GM21576 (cell line): ENCODE measurements around the gene WDR77.
A peak's percentile ranks its signal among the peaks of the same experiment; 100 is the strongest.

Experiments
- ATAC-seq: cut with Tn5 transposase; IDR thresholded peaks from one replicate; pipeline ENCODE4 v1.9.1; 2021; ENCODE audit warnings: mild to moderate bottlenecking, moderate library complexity; ENCODE audit not compliant: unreplicated experiment

The WDR77 gene

DNA sequence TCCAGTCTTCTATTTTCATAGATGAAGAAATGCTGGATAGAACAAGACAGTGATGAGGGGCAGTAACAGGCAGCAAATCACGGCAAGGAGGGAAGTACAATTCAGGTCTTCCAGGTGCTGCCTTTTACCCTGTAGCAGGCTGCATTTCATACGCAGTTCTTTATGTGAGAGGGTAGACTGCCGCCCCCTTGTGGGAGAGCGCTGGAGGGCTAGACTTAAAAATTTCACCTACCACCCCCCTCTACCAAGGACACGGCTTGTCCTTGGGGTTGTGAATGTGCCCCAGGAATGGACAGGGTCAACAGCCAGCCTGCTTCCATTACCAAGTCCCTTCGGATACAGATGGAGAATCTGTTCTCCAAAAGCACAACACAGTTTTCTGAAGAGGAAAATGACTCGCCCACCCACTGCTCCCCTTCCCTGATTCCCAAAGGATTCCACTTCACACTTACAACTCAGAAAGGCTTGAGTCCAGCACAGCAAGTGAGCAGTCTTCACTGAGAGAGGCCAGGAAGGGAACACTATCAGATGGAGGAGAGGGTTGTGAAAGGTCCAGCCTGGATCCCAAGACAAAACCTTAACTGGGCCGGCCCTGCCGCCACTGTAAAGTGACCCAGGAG lies 7.4 kb downstream of the WDR77 start:
- no peak for ATAC-seq

DNA sequence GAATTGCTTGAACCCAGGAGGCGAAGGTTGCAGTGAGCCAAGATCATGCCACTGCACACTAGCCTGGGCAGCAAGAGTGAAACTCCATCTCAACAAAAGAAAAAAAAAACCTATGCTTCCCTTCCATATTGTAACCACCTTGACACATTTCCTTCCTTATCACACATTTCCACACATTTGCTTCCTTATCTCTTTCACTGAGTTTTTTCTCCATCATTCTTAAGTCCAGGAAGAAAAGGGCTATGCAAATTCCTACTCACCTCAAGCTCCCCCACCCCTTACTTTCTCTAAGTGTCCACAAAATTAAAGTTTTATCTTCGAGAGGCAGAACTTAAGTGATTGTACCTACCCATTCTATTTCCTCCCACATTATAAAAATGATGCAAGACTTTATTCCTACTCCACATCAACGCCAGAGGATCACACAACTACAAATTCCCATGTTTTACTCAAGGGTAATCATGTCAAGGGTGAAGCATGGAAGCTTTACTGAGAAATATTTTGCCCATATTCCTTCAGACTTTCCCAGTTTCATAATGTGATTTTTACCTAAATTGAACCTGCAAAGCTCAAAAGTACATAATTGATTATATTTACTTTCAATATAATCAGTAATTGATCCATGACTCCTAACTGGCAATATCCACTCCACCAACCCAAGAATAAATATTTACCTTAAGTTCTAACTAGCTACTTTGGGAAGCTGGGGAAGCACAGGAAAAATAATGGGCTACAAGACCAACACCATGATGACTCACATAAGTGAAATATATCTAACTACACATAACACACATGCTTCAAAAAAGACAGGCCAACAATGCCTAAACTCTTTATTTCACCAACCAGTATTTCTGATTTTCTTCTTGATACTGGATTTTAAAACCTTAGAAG lies 9.3 kb downstream of the WDR77 start:
- ATAC-seq = no peak

DNA sequence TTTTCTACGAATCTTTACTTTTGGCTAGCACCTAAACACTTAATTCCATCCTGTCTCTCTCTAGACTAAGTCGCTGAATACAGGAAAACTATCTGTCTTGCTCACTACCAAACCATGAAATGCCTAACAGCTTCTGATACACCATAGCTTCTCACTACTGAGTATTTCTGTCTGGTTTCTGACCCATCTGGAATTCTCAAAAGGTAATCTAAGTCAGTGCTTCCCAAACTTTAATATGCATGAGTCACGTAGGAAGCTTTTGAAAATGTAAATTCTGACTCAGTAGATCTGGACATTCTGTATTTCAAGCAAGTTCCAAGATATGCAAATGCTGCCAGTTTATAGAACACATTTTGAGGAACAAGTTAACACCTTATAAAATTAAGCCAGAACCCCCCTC lies 12.3 kb downstream of the WDR77 start:
- no peak for ATAC-seq

DNA sequence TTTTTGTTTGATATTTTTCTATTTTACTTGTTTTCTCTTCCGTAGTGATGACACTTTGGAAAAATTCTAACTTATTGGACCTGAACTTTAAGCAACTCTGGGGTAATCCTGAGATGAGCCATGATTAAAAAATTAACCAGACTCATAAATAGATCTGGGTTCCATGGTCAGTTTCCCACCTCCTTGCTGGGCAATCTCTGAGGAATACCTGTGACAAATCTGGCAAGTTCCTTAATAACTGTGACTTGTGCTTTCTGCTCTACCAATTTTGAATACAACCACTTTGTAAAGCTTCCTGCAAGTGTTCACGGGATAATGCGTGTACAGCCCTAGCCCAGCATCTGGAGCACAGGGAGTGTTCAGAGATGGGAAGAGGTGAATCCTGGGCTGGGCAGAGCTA lies 24.8 kb downstream of the WDR77 start:
- ATAC-seq = no peak

DNA sequence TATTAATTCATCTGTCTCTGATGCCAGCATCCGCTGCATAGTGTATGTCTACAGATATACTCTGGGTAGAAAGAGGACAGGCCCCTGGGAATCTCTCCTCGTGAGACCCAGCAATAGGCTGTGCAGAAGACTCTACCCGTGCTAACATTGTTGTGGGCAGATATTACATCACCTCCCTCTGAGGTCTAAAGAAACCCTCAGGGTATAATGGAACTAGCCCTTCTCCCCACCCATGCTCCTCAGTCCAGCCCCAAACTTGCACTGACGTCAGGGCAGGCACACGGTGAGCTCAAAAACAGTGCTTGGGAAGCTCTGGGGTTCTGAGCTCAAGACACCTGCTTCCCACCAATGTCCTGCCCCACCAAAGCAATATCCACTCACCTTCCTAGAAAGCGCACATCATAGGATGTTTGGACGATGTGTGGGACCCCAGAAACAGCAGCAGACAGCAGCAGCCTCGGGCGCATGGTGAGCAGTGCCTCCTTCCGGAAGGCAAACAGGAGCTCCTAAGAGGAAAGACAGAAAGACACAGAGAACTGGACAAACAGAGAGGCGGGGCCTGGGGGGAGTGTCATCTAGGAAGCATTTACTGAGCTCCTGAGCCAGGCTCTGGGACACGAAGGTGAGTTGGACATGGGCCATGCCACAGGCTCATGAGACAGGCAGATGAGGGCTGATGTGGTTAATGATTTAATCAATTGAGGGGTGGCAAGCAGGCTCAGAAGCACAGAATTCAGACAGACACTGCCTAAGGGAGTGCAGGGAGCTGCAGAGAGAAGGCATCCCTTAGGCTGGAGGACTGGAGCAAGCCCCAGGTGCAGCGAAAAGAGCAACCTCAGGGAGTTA lies 26.3 kb downstream of the WDR77 start:
- no peak for ATAC-seq

DNA sequence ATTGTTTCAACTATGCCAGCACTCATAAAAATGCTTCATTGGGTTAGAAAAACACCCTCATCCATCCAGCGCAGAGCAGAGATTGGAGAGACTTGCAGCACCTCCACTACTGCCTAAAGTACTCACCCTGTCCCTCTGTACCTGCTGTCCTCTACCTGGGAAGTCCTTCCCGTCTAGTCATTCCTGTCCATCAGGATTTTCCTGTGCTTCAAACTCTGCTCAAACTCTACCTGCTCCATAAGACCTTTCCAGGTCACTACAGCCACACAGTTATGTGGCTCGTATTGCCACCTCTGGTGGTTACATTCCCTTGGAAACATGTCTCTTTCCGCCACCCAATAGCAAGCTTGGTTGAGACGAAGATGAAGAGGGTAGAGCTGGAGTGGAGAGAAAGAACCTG lies 28.7 kb downstream of the WDR77 start:
- no peak for ATAC-seq

DNA sequence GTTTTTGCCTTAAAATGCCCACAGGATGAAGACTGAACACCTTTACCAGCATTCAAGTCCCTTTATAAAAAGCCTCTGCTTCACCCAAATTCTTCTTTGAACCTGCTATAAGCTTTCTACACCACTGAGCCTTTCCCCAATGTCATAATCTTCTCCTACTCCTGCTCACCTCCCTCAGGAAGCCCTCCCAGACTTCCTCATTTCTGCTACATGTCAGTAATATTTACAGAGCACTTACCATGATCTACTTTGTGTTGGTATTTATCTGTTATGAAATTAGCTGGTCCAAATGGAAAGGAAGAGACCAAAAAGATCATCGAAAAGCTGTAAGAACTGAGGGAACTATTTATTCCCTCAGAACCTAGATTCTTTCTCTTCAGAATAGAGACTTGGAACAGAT lies 30.0 kb downstream of the WDR77 start:
- ATAC-seq = no peak

DNA sequence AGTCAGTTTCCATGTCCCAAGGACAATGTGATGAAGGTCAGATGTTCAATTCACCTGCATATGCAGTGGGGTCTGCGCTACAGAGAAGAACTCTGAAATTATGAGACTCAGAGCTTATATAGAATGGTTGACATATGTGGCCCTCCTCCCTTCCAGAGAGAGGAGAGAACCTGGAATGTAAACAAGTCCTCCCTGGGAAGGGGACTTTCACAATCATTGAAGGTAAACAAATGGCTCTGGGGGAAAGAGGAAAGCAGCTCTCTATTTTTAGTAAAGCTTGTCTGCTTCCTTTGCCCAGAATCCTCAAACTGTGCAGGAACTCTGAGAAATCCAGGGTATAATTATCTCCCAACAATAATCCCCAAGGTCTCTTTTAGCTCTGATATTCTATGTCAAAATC lies 31.3 kb downstream of the WDR77 start:
- no peak for ATAC-seq

DNA sequence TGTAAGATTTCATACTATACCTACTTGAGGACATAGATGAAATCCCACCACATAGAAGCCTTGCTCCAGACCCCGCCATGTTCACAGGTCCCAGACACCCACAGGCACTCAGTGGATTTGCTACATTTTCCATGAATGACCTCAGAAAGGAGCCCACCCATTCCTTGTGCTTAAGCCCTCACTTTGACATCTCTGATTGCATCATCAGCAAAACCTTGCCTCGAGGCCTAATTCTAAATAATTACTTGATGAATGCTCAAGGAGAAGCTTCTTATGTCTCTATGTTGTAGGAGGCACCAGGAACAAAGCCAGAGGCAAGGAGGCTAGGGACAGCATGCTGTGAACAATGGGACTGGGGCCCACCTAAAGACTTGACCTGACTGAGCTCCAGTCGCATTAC lies 33.6 kb downstream of the WDR77 start:
- no peak for ATAC-seq

DNA sequence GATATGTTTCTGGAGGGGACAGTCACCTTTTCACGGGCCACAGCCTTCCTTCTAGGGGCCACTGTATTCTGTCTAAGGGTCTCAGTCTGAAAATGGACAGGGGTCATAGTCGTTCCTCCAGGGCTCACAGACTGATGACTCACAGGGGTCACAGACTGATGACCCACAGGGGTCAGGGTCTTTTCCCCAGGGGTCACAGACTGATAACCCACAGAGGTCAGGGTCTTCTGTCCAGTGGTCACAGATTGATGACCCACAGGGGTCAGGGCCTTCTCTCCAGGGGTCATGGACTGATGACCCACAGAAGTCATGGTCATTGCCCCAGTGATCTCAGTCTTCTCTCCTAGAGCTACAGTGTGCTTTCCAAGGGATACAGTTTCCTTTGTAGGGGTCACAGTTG lies 34.3 kb downstream of the WDR77 start:
- ATAC-seq = no peak

DNA sequence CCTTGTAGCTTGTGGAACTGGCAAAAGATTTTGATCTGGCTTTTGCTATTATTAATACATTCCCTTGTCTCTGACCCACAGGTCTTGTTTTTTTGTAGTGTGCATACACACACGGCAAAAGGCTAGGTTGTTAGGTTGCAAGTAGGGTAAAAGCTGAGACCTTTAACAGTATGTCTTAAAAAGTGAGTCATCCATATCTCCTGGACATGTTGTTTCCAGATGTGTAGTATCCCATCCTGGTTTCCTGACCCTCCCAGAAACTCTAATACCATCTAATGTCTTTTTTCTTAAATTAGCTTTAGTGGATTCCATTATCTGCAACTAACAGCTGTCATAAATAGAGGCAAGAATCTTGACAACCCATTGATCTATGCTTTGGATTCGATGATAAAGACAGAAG lies 36.2 kb downstream of the WDR77 start:
- no peak for ATAC-seq

DNA sequence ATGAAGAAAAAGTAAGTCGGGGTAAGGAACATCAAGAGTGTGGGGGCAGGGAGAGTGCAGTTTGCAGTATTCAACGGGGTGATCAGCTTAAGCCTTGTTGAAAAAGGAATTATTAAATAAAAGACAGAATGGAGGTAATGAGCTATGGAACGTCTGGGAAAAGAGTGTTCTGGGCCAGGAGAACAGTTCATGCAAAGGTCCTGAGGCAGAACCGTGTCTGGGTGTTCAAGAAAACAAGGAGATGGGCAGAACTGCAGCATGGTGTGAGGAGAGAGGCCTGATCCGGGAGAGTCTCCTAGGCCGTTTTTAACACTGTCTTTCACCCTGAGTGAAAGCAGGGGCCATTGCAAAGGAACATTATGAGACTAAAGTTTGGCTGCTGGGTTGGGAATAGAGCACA lies 41.8 kb downstream of the WDR77 start:
- ATAC-seq = no peak

DNA sequence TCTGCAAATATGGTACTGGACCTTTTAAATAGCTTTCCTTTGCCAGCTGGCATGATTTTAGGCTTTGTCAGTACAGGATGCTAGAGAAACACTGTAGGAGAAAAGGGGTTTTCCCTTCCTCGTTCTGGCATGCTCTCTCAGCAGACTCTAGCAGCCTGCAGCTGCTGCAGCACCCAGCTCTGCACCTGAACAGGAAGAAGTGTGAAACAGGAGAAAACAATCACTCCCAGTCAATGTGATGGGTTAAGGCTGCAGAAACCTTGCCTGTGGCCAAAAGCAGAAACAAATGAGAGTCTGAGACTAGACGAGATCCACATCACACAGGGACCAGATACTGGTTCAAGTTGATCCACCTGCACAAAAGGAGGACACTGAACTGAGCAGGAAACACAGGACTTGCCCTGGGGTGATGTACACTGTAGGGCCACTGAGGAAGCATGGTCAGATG lies 42.7 kb downstream of the WDR77 start:
- peak; percentile 93 for ATAC-seq

DNA sequence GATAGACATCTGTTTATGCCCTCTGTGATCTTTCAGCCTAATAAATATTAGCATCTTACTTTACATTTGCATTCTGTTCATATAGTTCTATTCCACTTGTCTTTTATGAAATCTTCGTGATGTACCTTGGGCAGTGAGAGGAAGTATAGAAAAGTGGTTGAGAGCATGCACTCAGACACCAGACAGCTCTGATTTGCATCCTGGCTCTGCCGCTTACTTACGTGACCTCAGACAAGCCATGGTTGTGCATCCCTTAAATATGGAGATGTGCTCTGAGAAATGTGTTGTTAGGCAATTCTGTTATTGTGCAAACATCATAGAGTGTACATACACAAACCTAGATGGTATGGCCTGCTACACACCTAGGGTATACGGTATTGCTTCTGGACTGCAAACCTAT lies 44.5 kb downstream of the WDR77 start:
- no peak for ATAC-seq

DNA sequence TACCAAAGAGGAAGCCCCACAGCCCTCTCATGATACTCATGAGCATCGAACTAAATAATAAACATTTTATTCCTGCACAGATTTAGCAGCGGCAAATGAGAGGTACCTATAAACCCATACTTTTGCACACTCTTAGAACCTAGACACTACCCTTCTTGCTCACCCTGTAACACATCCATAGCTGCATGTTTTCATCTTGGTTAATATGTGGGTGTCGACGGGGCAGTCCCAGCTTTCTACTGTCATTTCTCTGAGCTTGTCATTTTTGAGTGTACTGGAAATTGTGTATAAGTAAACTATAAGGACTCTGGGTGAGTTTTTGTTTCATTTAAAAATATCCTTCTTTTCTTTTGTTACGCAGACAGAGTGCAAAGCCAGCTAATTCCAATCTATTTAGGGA lies 47.0 kb downstream of the WDR77 start:
- no peak for ATAC-seq

DNA sequence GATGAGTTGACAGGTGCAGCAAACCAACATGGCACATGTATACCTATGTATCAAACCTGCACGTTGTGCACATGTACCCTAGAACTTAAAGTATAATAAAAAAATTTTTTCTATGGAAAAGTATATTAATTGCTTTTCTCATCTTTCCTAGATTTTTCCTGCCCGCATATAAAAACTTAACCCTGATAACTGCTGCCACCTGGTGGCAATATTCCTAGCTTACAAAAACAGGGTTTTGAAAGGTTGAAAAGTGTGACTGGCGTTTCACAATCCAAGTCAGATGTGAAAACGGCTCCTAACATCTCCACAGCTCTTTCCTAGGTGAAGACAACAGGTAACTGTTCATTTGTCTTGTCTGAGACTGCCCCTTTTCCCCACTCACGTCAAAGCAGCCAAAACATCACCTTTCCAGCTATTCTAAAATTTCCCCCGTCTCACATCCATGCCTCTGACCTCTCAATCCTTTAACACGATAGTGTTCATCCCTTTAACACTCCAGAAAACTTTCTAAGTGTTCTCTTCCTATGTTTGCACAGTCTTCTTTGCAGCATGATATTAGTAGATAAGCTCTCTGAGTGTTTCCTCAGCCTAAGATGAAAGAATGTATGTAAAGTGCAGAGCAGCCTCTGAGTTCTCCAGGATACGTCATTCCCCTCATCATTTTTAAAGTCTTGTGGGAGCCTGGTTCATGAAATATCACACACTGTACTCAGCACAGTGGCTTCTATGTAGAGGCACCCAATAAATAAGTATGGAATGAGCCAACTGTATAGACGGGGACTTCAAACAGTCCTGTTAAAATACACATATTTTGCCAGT lies 49.1 kb downstream of the WDR77 start:
- no peak for ATAC-seq

DNA sequence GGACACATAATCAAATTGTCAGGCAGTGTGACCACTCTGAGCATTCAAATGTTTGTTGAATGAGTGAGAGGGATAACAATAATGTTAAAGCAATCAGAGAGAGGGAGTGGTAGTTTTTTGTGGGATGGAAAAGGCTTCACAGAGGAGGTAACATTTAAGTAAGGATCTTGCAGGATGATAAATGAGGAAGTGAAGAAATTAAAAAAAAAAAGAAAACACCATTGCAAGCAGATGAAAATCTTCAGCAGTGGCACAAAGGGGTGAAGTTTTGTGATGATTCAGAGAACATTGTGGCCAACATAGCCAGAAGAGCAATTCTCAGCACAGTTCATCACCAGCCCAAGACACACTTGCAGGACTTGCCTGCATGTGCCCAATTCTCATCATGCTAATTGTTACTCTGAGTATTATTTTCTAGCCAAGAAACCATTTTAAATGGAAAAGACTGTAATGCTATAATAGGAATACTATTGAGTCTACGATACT lies 56.6 kb downstream of the WDR77 start:
- ATAC-seq = no peak

DNA sequence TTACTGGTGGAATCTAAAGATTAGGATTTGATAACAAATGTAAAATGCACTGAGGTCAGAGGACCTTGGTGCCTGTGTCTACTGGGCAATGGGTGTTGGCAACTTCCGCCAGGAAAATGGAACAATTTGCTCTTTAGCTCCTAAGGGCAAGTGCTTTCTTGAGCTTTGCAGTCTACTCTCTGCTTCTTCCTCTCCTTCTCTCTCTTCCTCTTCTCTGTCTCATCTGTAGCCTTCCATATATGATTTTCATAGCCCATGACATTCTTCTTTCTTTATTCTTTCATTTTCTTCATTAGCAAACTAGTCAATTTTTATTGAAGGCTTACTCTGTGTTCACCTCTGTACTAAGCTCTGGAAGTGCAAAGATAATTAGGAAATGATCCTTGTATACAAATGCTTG lies 57.0 kb downstream of the WDR77 start:
- no peak for ATAC-seq
